ENCODE data around the gene THSD4.

- no peak for TF ChIP-seq CTCF (IDR thresholded peaks at IDR 0.05)
- TF ChIP-seq, protein P1, sequence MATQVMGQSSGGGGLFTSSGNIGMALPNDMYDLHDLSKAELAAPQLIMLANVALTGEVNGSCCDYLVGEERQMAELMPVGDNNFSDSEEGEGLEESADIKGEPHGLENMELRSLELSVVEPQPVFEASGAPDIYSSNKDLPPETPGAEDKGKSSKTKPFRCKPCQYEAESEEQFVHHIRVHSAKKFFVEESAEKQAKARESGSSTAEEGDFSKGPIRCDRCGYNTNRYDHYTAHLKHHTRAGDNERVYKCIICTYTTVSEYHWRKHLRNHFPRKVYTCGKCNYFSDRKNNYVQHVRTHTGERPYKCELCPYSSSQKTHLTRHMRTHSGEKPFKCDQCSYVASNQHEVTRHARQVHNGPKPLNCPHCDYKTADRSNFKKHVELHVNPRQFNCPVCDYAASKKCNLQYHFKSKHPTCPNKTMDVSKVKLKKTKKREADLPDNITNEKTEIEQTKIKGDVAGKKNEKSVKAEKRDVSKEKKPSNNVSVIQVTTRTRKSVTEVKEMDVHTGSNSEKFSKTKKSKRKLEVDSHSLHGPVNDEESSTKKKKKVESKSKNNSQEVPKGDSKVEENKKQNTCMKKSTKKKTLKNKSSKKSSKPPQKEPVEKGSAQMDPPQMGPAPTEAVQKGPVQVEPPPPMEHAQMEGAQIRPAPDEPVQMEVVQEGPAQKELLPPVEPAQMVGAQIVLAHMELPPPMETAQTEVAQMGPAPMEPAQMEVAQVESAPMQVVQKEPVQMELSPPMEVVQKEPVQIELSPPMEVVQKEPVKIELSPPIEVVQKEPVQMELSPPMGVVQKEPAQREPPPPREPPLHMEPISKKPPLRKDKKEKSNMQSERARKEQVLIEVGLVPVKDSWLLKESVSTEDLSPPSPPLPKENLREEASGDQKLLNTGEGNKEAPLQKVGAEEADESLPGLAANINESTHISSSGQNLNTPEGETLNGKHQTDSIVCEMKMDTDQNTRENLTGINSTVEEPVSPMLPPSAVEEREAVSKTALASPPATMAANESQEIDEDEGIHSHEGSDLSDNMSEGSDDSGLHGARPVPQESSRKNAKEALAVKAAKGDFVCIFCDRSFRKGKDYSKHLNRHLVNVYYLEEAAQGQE (IDR thresholded peaks at IDR 0.05; ENCODE audit: insufficient read depth in 1 of 2, low read depth in 2 of 2, low read length in 1 of 2), result no peak
Measured at GRCh38 chr15:71072423-71072822, 42.8 kb upstream of the THSD4 start.
